Measurements from ENCODE around the gene SLC7A4. TPM values are rescaled to one million over a fixed set of nuclear protein-coding genes. Genes with fewer than 3 reads are reported as not detected.

The SLC7A4 gene
- total RNA-seq, 2 donors from 2014 or later, result not detected

DNA sequence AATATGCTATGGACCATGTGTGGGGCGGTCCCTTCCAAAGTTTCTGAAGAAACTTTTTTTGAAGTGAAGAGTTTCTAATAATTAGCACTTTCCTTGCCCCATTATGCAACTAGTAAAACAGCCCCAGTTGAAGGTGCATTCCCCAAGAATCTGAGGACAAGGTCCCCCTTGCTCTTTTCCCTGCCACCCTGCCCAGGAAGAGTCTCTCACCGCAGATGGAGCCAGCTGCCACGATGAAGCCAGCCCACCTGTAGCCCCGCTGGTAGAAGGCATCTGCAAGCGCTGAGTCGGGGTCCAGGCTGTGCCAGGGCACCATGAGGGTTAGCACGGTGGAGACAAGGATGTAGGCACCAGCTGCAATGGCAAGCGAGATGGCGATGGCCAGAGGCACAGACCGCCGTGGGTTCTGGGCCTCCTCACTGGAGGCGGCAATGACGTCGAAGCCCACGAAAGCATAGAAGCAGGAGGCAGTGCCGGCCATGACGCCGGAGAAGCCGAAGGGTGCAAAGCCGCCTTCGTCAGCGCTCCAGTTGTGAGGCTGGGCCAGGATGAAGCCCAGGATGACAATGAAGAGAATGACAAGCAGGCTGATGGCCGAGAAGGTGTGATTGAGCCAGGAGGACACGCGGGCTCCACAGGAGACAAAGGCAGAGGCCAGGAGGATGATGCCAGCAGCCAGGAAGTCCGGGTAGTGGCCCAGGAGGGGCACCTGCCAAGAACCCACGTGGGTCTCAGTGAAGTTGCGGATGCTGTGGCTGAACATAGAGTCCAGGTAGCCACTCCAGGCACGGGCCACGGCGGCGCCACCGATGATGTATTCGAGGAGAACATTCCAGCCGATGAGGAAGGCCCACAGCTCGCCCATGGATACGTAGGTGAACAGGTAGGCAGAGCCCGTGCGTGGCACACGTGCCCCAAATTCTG is 1.5 kb downstream of the SLC7A4 start:
- Mint-ChIP-seq H3K27ac (no peak overlapping the region), H3K9me3 (no peaks in the 10 kb centered on the region), H3K36me3 (peaks cover 0 to 7% of the 10 kb centered on the region in 2 donors)
- ATAC-seq, result no peak
- no peak for DNase-seq (ENCODE audit: low spot score in 2 of 2)

DNA sequence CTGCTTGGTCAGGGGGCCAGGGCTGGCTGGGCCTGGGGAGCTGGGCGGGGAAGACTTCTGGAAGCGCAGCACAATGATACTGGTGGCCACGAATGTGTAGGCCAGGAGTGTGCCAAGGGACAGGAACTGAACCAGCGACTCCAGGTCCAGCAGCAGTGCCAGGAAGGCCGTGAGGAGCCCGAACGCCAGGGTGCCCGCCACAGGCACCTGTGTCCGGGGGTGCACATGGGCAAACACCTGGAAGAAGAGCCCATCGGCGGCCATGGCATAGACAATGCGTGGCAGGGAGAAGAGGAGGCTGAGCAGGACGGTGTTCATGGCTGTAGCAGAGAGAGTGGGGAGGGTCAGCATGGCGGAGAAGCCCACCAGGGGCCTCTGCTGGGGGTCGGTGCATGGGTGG is 2.3 kb downstream of the SLC7A4 start:
- H3K9me3 Mint-ChIP-seq, result no peaks in the 10 kb centered on the region

DNA sequence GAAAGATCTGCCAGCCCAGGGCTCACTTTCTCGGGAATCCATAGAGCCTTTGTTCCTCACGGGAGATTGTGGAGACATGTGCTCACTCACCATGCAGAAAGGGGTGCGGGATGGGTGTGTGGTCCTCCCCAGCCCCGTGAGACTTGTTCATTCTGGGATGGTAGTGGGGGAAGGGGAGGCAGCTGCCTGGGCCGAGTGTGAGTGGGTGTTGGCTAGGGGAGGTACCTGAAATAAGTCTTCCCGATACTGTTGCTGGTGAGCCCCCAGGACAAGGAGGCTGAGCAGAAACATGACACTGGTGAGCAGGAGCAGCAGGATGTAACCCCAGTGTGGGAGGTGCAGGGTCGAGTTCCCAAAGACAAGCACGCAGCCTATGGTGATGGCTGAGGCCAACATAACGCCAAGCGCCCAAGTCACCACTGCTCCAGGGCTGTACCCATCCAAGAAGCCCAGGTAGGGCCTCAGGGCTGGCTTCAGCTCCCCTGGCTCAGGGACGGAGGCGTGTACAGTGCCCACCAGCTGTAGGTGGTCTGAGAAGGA is 2.8 kb downstream of the SLC7A4 start:
- peaks cover 0 to 7% of the 10 kb centered on the region in 2 donors for H3K36me3 Mint-ChIP-seq
- ATAC-seq, result no peak
- H3K27ac Mint-ChIP-seq, result no peak overlapping the region
- no peaks in the 10 kb centered on the region for H3K9me3 Mint-ChIP-seq
- no peak for DNase-seq (ENCODE audit: low spot score in 2 of 2)

More for the DNA sequence above, 2.3 kb downstream of the SLC7A4 start:
- ATAC-seq (no peak), DNase-seq (ENCODE audit: low spot score in 2 of 2) (no peak)
- peaks cover 0 to 7% of the 10 kb centered on the region in 2 donors for H3K36me3 Mint-ChIP-seq
- H3K27ac Mint-ChIP-seq, result no peak overlapping the region

DNA sequence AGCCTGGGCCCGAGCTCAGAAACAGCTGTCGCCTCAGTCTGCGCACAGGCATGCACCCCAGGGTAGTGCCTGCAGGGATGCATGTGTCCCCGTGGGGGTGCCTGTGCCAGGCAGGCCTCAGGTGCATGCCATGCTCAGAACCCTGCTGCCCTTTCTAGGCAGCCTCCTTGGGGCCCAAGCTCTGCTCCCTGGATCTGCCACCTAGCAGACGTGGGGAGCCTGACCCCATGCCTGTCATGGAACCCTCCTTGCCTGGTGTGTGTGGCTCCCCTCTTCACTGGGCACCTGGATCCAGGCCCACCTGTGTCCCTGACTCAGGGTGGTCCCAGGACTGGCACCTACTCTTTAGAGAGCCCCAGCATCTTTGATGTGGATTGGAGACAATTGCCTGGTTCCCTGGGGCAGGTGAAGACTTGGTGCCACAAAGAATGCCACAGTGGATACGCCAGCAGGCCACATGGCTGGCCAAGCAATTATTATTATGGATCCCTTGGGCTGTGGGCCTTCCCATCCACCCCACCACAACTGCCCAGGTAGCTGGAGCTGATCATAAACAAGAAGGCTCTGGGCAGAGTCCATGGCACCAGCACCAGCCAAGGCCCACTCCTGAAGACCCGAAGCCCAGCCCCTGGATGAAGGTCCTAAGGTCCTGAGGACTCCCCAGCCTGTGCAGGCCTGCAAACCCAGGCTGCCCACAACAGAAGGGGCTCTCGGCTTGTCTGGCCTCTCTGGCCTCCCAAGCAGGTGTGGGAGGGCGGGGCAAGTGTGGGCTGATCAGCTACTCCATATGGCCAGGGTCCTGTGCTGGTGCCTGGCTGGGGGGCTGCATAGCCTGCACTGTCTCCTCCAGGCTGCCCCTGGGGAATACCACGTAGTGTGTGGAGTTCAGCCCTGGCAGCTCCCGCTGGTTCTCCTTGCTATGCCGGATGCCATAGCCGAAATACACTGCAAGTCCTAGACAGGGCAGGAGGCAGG is 3.8 kb downstream of the SLC7A4 start:
- H3K36me3 Mint-ChIP-seq, result peaks cover 0 to 7% of the 10 kb centered on the region in 2 donors
- no peaks in the 10 kb centered on the region for H3K9me3 Mint-ChIP-seq
- ATAC-seq (no peak), DNase-seq (ENCODE audit: low spot score in 2 of 2) (no peak)
- H3K27ac Mint-ChIP-seq, result no peak overlapping the region

DNA sequence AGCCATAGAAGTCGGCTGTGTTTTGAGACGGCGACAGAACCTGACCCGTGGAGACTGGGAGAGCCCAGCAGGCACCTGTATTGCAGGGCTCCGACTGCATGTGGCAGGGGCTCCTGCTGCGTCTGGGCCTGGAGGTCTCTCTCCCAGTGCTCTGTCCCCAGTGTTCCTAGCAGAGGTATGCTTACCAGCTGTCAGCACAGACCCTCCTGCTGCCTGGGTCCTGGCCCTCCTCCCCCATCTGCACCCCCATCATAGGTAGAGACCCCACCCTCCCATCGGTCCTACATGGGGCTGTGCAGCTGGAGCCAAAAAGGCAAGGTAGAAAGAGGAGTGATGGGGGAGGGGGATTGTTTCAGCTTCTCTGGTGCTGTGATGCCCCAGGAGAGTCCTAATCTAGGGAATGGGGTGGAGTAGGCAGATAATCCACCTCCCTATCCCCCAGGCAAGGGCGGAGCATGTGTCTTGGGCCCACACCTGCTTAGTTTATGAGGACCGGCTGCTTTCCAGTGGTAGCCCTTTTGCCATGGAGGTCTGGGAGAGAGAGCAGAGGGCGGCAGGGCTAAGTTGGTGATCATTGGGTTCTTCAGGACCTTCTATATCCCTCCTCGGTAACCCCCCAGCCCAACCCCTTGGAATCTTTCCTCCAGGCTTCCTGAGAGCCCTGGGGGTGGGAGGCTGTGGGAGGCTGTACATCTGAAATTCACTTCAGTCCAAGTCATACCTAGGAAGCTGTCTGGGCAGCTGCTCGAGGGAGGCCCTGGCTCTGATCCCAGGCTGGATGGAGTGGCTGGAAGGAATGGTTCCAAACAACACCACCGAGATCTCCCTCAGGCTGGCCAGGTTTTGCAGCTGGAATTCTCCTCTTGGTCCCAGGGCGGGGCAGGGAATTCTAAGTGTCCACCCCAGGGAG is 5.3 kb downstream of the SLC7A4 start:
- DNase-seq (ENCODE audit: low spot score in 2 of 2) (no peak), ATAC-seq (no peak)
- Mint-ChIP-seq H3K27ac (no peak overlapping the region), H3K9me3 (no peaks in the 10 kb centered on the region), H3K36me3 (peaks cover 0 to 7% of the 10 kb centered on the region in 2 donors)

DNA sequence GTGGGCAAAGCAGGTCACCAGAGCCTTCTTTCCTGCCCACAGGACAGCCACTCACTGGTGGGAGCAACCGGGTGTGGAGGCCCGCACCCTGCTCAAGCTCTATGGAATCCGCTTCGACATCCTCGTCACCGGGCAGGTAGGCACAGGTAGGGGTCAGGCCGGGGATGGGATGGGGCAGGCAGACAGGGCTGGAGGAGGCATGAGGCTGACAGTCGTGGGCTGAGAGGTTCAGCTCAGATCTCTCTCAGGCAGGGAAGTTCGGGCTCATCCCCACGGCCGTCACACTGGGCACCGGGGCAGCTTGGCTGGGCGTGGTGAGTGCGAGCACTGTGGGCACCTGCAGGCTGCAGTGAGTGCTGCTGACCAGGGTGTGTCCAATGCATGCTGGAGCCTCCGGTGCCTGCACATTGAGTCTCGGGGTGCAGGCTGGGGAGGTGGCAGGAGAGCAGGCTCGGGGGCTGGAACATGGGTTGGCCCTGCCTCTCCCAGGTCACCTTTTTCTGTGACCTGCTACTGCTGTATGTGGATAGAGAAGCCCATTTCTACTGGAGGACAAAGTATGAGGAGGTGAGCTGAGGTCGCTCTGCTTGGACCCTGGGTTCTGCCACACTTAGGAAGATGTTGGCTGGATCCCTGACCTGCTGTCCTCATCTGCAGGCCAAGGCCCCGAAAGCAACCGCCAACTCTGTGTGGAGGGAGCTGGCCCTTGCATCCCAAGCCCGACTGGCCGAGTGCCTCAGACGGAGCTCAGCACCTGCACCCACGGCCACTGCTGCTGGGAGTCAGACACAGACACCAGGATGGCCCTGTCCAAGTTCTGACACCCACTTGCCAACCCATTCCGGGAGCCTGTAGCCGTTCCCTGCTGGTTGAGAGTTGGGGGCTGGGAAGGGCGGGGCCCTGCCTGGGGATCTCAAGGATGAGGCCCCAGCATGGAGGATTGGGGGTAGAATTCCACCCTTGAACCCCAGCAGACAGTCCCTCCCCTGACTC is 6.3 kb downstream of the SLC7A4 start:
- DNase-seq (ENCODE audit: low spot score in 2 of 2) (no peak), ATAC-seq (no peak)
- Mint-ChIP-seq H3K9me3 (no peaks in the 10 kb centered on the region), H3K27ac (peak overlapping the region in 1 of 2 donors; percentile 87), H3K36me3 (peaks cover 0 to 4% of the 10 kb centered on the region in 2 donors)

DNA sequence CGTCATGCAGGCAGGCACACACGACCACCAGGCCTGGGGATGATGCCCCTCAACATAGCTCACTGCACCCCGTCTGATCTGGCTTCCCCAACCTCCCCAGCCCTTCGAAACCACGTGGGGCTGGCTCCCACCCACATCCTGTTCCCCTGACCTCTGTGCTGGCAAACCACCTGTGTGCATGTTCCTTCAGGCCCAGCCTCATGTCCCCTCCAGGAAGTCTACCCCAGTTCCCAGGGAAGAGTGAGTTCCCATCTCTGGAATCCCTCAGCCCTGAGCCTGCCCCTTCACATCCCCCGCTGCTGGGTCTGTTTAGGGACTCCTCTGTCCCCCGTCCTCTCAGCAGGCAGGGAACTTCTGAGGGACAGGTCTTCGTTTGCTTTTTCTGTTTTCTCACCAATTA is 7.1 kb downstream of the SLC7A4 start:
- peak in 1 of 2 donors; percentile 68 for ATAC-seq
- Mint-ChIP-seq H3K9me3 (no peaks in the 10 kb centered on the region), H3K36me3 (no peaks in the 10 kb centered on the region), H3K27ac (peak overlapping the region in 1 of 2 donors; percentile 87)
- DNase-seq (ENCODE audit: low spot score in 2 of 2), result no peak

DNA sequence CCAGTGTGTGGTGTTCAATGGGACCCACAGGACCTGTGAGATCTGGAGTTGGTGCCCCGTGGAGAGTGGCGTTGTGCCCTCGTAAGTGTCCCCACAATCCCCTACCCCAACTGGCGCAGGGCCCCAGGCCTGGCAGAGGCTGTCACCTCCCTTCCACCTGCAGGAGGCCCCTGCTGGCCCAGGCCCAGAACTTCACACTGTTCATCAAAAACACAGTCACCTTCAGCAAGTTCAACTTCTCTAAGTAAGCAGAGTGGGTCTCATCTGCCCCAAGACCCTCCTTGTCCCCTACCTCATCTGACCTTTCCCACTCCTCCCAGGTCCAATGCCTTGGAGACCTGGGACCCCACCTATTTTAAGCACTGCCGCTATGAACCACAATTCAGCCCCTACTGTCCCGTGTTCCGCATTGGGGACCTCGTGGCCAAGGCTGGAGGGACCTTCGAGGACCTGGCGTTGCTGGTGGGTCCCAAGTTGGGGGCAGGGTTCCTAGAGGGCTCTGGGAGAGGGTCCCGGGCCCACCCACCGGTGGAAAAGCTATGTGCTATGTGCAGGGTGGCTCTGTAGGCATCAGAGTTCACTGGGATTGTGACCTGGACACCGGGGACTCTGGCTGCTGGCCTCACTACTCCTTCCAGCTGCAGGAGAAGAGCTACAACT is 9.3 kb downstream of the SLC7A4 start:
- DNase-seq (ENCODE audit: low spot score in 2 of 2), result no peak
- peak overlapping the region in 1 of 2 donors; percentile 62 for H3K27ac Mint-ChIP-seq
- H3K9me3 Mint-ChIP-seq, result no peaks in the 10 kb centered on the region
- H3K36me3 Mint-ChIP-seq, result no peaks in the 10 kb centered on the region
- ATAC-seq, result peak in 1 of 2 donors; percentile 37

DNA sequence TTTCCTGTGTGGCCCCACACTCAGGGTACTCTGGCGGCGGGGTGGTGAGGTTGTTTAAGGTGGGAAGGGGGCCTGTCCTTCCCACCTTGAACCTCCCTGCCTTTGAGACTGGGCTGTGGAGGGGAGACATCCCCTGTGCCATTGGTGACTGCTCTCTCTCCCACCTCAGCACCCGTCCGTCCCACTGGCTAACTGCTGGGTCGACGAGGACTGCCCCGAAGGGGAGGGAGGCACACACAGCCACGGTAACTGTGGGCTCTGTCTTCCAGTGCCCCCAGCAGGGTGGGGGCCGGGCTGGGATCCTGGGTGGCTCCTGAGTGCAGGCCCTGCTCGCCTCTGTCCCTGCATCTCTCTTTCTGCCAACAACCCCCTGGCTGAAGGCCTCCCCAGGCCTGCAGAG is 9.9 kb downstream of the SLC7A4 start:
- no peaks in the 10 kb centered on the region for H3K9me3 Mint-ChIP-seq
- ATAC-seq, result no peak
- no peak overlapping the region for H3K27ac Mint-ChIP-seq
- DNase-seq (ENCODE audit: low spot score in 2 of 2), result no peak
- no peaks in the 10 kb centered on the region for H3K36me3 Mint-ChIP-seq

DNA sequence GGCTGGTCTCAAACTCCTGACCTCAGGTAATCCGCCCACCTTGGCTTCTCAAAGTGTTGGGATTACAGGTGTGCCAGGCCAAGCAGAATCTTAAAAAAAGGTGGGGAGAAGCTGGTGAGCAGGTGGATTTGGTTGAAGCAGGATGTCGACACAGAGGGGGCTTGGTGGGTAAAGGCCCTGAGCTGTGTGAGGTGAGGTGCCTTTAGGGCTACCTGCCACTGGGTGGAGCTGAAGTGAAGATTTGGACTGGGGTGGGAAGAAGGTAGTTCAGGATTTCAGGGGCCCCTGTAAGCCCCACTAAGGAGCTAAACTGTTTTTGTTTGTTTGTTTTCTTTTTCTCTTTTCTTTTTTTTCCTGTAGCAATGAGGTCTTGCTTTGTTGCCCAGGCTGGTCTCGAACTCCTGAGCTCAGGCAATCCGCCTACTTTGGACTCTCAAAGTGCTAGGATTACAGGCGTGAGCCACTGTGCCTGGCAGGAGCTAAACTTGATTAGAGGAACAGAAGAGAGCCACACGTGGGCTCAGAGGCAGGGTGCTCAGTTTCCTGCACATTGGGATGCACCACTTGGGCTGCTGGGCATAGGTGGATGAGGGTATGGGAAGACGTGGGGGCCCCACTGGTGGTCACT is 11.4 kb downstream of the SLC7A4 start:
- Mint-ChIP-seq H3K9me3 (no peaks in the 10 kb centered on the region), H3K27ac (peak overlapping the region in 1 of 2 donors; percentile 9), H3K36me3 (no peaks in the 10 kb centered on the region)
- DNase-seq (ENCODE audit: low spot score in 2 of 2) (no peak), ATAC-seq (peak in 1 of 2 donors; percentile 72)

DNA sequence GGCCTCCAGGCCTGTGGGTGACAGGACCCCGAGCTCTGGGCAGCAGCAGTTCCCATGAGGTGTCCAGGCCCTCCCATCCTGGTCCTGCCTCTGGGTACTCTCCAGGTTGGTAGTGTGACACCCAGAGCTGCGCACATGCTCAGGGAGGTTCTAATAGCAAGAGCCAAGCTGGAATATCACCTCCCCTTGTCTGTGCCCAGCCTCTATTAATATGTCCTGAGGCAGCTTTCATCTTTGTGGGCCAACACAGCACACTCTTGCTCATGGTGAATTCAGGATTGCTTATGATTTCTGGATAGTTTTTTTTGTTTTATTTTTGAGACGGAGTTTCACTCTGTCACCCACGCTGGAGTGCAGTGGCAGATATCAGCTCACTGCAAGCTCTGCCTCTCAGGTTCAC is 14.0 kb downstream of the SLC7A4 start:
- DNase-seq (ENCODE audit: low spot score in 2 of 2) (no peak), ATAC-seq (no peak)
- Mint-ChIP-seq H3K9me3 (no peaks in the 10 kb centered on the region), H3K36me3 (no peaks in the 10 kb centered on the region), H3K27ac (no peak overlapping the region)

DNA sequence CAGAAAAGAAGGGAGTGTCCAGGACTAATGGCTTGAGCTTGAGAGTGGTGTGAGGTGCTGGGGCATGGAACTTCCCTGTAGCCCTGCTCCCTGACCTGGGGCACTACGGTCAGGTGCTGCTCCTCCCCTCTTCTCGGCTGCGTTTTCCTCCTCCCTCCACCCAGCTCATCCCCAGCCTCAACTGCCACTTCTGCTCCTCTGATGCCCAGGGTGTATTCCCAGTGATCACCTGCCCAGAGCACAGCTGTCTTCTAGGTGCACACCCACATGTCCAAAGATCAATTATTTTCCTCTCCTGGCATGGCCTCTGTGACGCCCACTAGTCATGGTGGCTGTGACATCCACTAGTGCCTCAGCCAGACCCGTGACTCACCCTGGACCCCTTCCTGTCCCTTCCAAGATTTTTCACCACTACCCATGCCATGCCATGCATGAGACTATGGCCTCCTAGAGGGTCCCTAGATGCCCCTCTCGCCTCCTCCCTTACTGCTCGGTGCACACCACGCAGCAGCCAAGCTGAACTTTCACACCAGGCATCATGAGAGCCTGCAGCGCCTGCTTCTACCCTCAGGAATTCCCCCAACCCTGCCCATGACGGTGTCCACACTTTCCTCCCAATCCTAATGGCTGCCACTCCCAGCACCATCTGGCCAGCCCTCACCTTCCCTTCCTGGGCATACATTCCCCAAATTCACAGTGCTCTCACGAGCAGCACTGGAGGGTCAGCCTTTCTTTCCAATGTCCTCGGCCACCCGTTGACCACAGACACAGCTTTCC is 15.5 kb downstream of the SLC7A4 start:
- ATAC-seq, result no peak
- Mint-ChIP-seq H3K9me3 (no peaks in the 10 kb centered on the region), H3K36me3 (no peaks in the 10 kb centered on the region), H3K27ac (no peak overlapping the region)
- DNase-seq (ENCODE audit: low spot score in 2 of 2), result no peak

DNA sequence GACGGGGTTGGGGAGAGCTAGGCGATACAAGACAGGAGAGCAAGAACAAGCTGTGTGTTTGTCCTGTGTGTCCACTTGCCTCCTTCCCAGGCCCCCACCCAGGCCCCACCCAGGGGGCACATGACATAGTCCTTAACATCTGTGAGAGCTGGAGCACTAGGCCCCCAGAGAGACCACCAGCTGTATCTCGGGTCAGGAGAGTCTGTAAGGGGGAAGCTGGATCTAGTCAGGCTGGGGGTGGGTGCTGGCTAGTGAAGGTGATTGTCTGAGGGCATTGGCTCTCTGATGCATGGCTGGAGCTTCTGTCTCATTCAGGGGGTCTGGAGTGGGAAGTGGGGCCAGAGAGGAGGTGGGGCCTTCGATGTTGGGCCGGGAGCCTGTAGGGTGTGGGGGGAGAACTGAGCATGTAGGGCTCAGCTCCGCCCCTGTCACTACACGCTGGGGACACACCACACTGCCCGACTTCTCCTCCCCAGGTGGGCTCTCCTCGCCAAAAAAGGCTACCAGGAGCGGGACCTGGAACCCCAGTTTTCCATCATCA is 16.8 kb downstream of the SLC7A4 start:
- ATAC-seq, result no peak
- no peak for DNase-seq (ENCODE audit: low spot score in 2 of 2)
- Mint-ChIP-seq H3K9me3 (no peaks in the 10 kb centered on the region), H3K27ac (no peak overlapping the region), H3K36me3 (no peaks in the 10 kb centered on the region)

All from activated naive CD4-positive, alpha-beta T cell treated with anti-CD3 and anti-CD28 coated beads, Interleukin-2, amount 50 U/mL, for 72 hours (primary cell).